HG03280 (cell line): ENCODE measurements around the gene SLC22A14.
A peak's percentile ranks its signal among the peaks of the same experiment; 100 is the strongest.

ENCODE experiments used
- ATAC-seq: cut with Tn5 transposase; IDR thresholded peaks from one replicate; pipeline ENCODE4 v1.9.1; 2021; ENCODE audit warnings: mild to moderate bottlenecking, moderate library complexity; ENCODE audit not compliant: unreplicated experiment

Gene SLC22A14

GRCh38 chr3:38343797-38344594, 61.9 kb downstream of the SLC22A14 start:
- ATAC-seq: no peak

- ATAC-seq: peak; percentile 24
Measured at GRCh38 chr3:38345879-38346586, 63.9 kb downstream of the SLC22A14 start.

- peak; percentile 99 for ATAC-seq
Measured at GRCh38 chr3:38346587-38347410, 64.7 kb downstream of the SLC22A14 start, which contains the start of gene XYLB. Gene XYLB, plus strand, starts transcription at chr3:38346785. Its CDS starts 84 bp downstream, at chr3:38346869.

- no peak for ATAC-seq
Measured at GRCh38 chr3:38347421-38348200, 65.5 kb downstream of the SLC22A14 start.

DNA sequence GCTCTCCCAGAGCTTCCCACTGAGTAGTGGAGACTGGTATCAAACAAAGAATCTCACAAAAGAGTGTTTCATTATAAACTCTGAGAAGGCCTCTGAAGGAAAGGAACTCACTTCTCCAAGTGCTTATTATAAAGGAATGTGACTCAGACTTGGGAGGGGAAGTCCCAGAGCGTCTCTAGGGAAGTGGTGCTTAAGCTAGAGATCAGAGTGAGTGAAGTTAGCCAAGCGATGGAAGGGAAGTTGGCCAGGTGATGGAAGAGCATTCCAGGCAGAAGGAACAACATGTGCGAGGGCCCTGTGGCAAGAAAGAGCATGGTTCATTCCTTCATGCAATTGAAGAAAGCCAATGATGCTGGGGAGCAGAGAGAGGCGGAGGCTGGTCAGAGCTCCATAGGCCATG, 66.8 kb downstream of the SLC22A14 start:
- no peak for ATAC-seq

GRCh38 chr3:38349684-38350359, 67.7 kb downstream of the SLC22A14 start:
- ATAC-seq: no peak

DNA sequence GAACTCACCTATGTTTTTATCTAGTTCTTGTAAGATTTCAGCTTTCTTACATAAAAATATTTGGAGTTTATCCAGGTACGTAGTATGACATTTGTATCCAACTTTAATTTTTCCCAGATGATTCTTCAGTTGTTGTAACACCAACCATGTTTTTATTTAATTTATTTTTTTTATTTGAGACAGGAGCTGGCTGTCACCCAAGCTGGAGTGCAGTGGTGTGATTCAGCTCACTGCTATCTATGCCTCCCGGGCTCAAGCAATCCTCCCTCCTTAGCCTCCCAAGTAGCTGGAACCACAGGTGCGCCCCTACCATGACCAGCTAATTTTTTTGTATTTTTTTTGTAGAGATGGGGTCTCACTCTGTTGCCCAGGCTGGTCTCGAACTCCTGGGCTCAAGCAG, 71.1 kb downstream of the SLC22A14 start:
- ATAC-seq: no peak

DNA sequence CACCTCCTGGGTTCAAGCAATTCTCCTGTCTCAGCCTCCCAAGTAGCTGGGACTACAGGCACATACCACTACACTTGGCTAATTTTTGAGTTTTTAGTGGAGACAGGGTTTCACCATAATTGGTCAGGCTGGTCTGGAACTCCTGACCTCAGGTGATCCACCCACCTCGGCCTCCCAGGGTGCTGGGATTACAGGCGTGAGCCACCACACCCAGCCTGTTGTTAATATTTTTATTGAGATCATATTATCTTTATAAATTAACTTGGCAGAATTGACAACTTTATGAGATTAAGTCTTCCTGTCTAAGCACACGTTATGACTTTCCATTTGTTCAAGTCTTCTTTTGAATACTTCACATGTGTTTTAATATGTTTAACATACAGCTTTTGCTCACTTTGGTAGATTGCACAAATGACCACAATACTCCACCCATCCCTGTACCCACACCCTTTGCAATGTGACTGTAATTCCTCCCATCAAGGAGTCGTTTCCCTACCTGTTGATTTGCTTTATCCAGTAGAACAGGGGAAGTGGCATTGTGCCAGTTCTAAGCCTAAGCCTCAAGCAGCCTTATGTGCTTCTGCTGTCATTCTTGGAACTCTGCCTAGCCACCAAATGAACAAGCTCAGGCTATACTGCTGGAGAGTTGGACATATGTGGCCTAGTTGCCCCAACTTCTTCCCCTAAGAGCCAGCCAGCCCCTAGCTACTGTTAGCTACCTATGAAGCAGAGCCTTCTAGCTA, 72.7 kb downstream of the SLC22A14 start:
- ATAC-seq: no peak

- no peak for ATAC-seq
Measured at GRCh38 chr3:38359038-38359437, 76.9 kb downstream of the SLC22A14 start.

DNA sequence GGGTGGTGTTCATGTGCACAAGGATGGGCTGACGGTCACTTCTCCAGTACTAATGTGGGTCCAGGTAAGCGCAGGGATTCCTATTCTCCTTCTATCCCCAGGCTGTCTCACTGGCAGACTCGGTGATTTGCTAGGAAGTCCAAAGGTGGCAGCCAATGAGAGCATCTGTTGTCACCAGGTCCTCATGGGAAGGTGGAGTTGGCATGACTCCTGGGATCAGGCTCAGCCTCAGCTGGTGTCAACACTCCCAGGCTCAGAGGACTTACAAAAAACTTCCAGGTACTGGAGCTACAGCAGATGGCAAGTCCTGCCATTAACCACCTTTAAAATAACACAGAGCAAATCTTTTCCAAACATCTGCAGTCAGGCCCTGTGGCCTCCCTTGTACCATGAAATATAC, 78.3 kb downstream of the SLC22A14 start:
- no peak for ATAC-seq

DNA sequence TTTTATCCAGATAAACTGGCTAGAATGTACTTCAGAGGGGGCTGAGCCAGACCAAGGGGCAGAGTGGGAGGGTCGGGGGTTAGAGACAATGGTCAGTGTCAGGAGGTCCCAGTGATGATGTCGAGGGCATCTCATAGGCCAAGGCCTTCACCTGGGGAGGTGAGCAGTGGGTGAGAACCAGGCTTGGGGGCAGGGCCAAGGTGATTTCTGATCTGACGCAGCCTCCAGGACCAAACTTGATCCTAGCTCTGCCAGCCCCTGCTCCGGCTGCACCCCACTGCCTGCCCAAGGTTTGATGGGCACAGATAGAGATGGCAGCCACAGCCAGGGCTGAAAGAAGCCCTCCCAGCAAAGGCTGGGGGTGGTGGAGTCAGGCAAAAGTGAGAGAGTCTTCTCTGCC, 79.4 kb downstream of the SLC22A14 start:
- no peak for ATAC-seq

GRCh38 chr3:38362825-38363224, 80.7 kb downstream of the SLC22A14 start:
- no peak for ATAC-seq

GRCh38 chr3:38364721-38365400, 82.8 kb downstream of the SLC22A14 start:
- ATAC-seq: no peak

DNA sequence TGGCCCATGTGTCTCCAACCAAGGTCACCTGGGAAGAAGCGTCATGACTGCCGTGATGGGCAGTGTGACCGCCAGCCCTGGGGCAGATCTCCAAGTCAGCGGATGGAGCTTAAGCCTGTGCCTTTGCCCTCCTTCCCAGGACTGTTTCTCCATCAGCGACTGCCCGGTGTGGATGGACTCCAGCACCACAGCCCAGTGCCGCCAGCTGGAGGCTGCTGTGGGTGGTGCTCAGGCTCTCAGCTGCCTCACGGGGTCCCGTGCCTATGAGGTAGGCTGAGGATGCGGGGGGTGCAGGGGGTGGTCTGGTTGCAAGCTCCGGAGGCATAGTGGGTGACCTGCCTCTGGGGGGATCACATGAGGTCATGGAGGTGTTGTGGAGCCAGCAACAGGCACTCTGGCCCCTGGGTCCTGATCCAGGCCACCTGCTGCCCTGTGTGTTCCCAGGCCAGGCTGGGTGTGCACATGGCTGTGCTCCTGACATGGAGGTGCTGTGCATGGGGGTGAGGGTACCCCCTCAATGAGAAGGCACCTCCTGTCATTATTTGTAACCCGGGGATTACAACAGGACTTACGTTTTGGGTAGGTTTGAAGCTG, 83.5 kb downstream of the SLC22A14 start:
- no peak for ATAC-seq

DNA sequence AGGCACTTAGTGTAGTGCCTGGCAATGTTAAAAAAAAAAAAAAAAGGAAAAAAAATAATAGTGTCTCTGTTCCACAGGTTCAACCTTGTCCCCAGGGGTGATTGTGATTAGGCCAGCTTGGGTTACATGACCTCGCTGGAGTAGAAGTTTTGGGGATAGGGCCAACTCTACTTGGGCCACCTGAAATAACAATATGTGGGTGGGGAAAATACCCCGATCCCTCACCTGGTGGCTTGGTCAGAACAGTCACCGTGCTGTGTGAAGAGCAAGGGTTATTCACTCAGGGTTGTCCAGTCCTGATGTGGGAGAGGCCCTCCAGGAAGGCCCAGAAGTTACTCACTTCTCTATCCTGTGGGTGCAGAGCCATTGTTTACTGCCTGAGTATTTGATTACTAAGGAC, 84.0 kb downstream of the SLC22A14 start:
- no peak for ATAC-seq

GRCh38 chr3:38367779-38368178, 85.7 kb downstream of the SLC22A14 start:
- ATAC-seq: no peak
